ENCODE data around the gene NKX6-2. TPM values are rescaled to one million over a fixed set of nuclear protein-coding genes. Genes with fewer than 3 reads are reported as not detected.

The NKX6-2 gene
- total and polyA plus RNA-seq, 2 of the 8 experiments (the other 6 are each of a cell fraction or from before 2014, with no cell fraction given) = 0.06 TPM; not detected in 1

DNA sequence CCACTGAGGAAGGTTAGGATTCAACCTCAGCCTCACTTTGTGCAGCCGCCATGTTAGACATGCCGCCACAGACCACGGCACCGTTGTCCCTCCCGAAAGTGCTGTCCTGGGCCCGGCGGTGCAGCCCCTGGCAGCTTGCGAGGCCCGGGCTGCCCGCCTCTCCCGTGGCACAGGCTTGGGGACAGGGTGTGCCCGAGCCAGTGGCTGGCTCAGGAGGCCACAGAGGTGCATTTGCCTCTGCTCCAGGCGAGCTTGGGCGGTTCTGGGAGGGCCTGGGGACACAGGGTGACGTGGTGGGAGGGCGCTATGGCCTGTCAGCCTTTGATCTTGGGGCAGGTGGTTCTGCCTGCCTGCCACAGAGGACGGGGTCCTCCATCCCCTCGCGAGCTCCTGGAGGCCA lies 41.1 kb downstream of the NKX6-2 start (continued):
- TF ChIP-seq EZH2 (IDR thresholded peaks at IDR 0.05; ENCODE audit: low read depth, low read length, severe bottlenecking) (no peak), GABPA (IDR thresholded peaks at IDR 0.05; ENCODE audit: borderline replicate concordance, insufficient read depth, low read length) (no peak), NRF1 (IDR thresholded peaks at IDR 0.05; ENCODE audit: low read depth, low read length) (no peak), CBX8 (IDR thresholded peaks at IDR 0.05; ENCODE audit: borderline replicate concordance, low read depth, low read length) (no peak), CTBP2 (IDR thresholded peaks at IDR 0.05; ENCODE audit: borderline replicate concordance, insufficient read depth, insufficient read length, low read length) (no peak), ASH2L (IDR thresholded peaks at IDR 0.05; ENCODE audit: low read length) (no peak), RXRA (IDR thresholded peaks at IDR 0.05; ENCODE audit: insufficient read depth, low read depth, low read length) (no peak), SIX5 (IDR thresholded peaks at IDR 0.05; ENCODE audit: low read depth, low read length) (no peak), FOSL1 (IDR thresholded peaks at IDR 0.05; ENCODE audit: insufficient read depth, low read depth, low read length) (no peak)

All from H1 (cell line).